Erythroblast (primary cell): ENCODE data around the gene EVC2.

ENCODE experiments used
- GATA1 ChIP-seq: IDR thresholded peaks from 2 replicates; pipeline ENCODE4 v1.6.1; 2011; ENCODE audit warnings: low read depth, mild to moderate bottlenecking, control low read depth, low read length, moderate library complexity
- POLR2A ChIP-seq: IDR thresholded peaks from 2 replicates; pipeline ENCODE4 v1.6.1; 2011; ENCODE audit warnings: mild to moderate bottlenecking, low read length

- TF ChIP-seq POLR2A: no peak
- TF ChIP-seq GATA1: no peak
These were observed 154.0 kb downstream of the EVC2 start for GRCh38 chr4:5554376-5554775.
